AG09319 (cell line): ENCODE data around the gene NIP7.
"Not testable (repeated sequence)": the region's sequence is repeated elsewhere in the genome, so short reads cannot be mapped to it uniquely, and the experiment has no call there.

Source experiments
- DNase-seq: peaks from one replicate; pipeline ENCODE4 v3.0.0-alpha.2; 2010; ENCODE audit warnings: low read depth; ENCODE audit errors: extremely low read depth
- CTCF ChIP-seq: IDR thresholded peaks from 2 replicates; pipeline ENCODE4 v1.5.1; 2011; ENCODE audit warnings: low read depth, mild to moderate bottlenecking, inconsistent platforms, low read length, moderate library complexity

NIP7 gene

GRCh38 chr16:69339289-69340094 lies at the start of gene NIP7, which contains the start of gene COG8:
TSS of gene NIP7 (plus strand) at chr16:69339772. CDS start at chr16:69339830, 58 bp downstream.
TSS of gene COG8 (minus strand) at chr16:69339564. CDS start at chr16:69339552, 12 bp downstream.
- DNase-seq, result peak; percentile 95
- peak; percentile 83 for TF ChIP-seq CTCF

- DNase-seq, result not testable (repeated sequence)
Measured at GRCh38 chr16:69291657-69292056, 47.9 kb upstream of the NIP7 start.

GRCh38 chr16:69293401-69293800 lies 46.2 kb upstream of the NIP7 start:
- no peak for TF ChIP-seq CTCF

GRCh38 chr16:69294051-69294450 lies 45.5 kb upstream of the NIP7 start:
- no peak for DNase-seq

More at GRCh38 chr16:69293401-69293800, 46.2 kb upstream of the NIP7 start:
- no peak for DNase-seq

GRCh38 chr16:69296771-69297170 lies 42.8 kb upstream of the NIP7 start:
- not testable (repeated sequence) for DNase-seq

More at GRCh38 chr16:69294051-69294450, 45.5 kb upstream of the NIP7 start:
- no peak for TF ChIP-seq CTCF

GRCh38 chr16:69298261-69298660 lies 41.3 kb upstream of the NIP7 start:
- DNase-seq, result no peak
- no peak for TF ChIP-seq CTCF

- DNase-seq, result no peak
- TF ChIP-seq CTCF, result no peak
Measured at GRCh38 chr16:69301187-69301586, 38.4 kb upstream of the NIP7 start.

GRCh38 chr16:69301861-69302260 lies 37.7 kb upstream of the NIP7 start:
- TF ChIP-seq CTCF, result no peak
- no peak for DNase-seq
